IMR-90 (cell line): ENCODE measurements around the gene AHSA1. TPM values are rescaled to one million over a fixed set of nuclear protein-coding genes. Genes with fewer than 3 reads are reported as not detected.

Experiments used
- ATAC-seq: fragments of 200-7000 bp; cut with Tn5 transposase; 2 replicates; pipeline ENCODE4 v1.9.1; 2020; ENCODE audit warnings: low read depth, mild to moderate bottlenecking, moderate library complexity
- BruUV-seq: library from RNA; stranded (reverse); fragments of 400-500 nt; replicated peaks from 2 replicates; lab custom pipeline; 2021; lab: Mats Ljungman, UMichigan
- CTCF ChIA-PET: fragments of 300-600 bp; formaldehyde crosslinking; extraction: SDS; loops from one replicate; lab custom pipeline; 2021; ENCODE audit warnings: antibody characterized with exemption; lab: Yijun Ruan, JAX
- POLR2A ChIA-PET: fragments of 300-600 bp; sonication (Branson Sonifier 250); formaldehyde crosslinking; loops from one replicate; lab custom pipeline; 2022; ENCODE audit warnings: antibody characterized with exemption; ENCODE audit not compliant: unreplicated experiment; lab: Charles Lee
- DNase-seq: peaks from one replicate; pipeline ENCODE4 v3.0.0; 2013
- H2AFZ ChIP-seq: replicated peaks from 2 replicates; pipeline ENCODE3; 2013; ENCODE audit warnings: low read length, mild to moderate bottlenecking; ENCODE audit not compliant: poor library complexity
- H2AK5ac ChIP-seq: 2 replicates; pipeline ENCODE4 v1.6.1; 2013; ENCODE audit warnings: low read depth, low read length, inconsistent platforms
- H2AK9ac ChIP-seq: replicated peaks from 2 replicates; pipeline ENCODE3; 2013; ENCODE audit warnings: mild to moderate bottlenecking, low read depth, low read length, moderate library complexity; ENCODE audit not compliant: poor library complexity
- H2BK120ac ChIP-seq: 2 replicates; pipeline ENCODE4 v1.6.1; 2013; ENCODE audit warnings: low read depth, low read length, inconsistent platforms
- H2BK15ac ChIP-seq: 3 replicates; pipeline ENCODE4 v1.6.1; 2013; ENCODE audit warnings: low read depth, low read length, inconsistent platforms
- H2BK20ac ChIP-seq: 2 replicates; pipeline ENCODE4 v1.6.1; 2013; ENCODE audit warnings: low read depth, mild to moderate bottlenecking, inconsistent platforms, low read length, moderate library complexity
- H2BK5ac ChIP-seq: 2 replicates; pipeline ENCODE4 v1.6.1; 2013; ENCODE audit warnings: mild to moderate bottlenecking, low read depth, low read length, inconsistent platforms; ENCODE audit not compliant: poor library complexity, severe bottlenecking
- H3K14ac ChIP-seq: replicated peaks from 2 replicates; pipeline ENCODE4 v1.6.1; 2013; ENCODE audit warnings: low read depth, low read length, inconsistent platforms
- H3K18ac ChIP-seq: 2 replicates; pipeline ENCODE4 v1.6.1; 2013; ENCODE audit warnings: low read depth, low read length, control low read depth
- H3K23ac ChIP-seq: 2 replicates; pipeline ENCODE4 v1.6.1; 2013; ENCODE audit warnings: low read depth, low read length, inconsistent platforms
- H3K27ac ChIP-seq: 2 replicates; pipeline ENCODE4 v1.5.1; 2013; ENCODE audit warnings: mild to moderate bottlenecking, control low read depth, low read length; ENCODE audit not compliant: insufficient read depth
- H3K27me3 ChIP-seq: 2 replicates; pipeline ENCODE4 v1.6.1; 2013; ENCODE audit warnings: low read length; ENCODE audit not compliant: control insufficient read depth, insufficient read depth
- H3K36me3 ChIP-seq: 2 replicates; pipeline ENCODE4 v1.6.1; 2013; ENCODE audit warnings: low read length, mixed read lengths; ENCODE audit not compliant: control insufficient read depth, insufficient read depth
- H3K4ac ChIP-seq: 2 replicates; pipeline ENCODE4 v1.6.1; 2013; ENCODE audit warnings: low read depth, low read length, inconsistent platforms
- H3K4me1 ChIP-seq: 2 replicates; pipeline ENCODE4 v1.6.1; 2013; ENCODE audit warnings: low read length, mixed read lengths; ENCODE audit not compliant: control insufficient read depth, insufficient read depth
- H3K4me2 ChIP-seq: 2 replicates; pipeline ENCODE4 v1.6.1; 2013; ENCODE audit warnings: low read depth, mild to moderate bottlenecking, control low read depth, low read length, moderate library complexity
- H3K4me3 ChIP-seq: 2 replicates; pipeline ENCODE4 v1.5.1; 2013; ENCODE audit warnings: low read depth, mild to moderate bottlenecking, control low read depth, low read length, moderate library complexity; ENCODE audit not compliant: insufficient read depth
- H3K56ac ChIP-seq: 2 replicates; pipeline ENCODE4 v1.6.1; 2013; ENCODE audit warnings: low read length, inconsistent platforms; ENCODE audit not compliant: insufficient read depth; ENCODE audit errors: extremely low read depth
- H3K79me1 ChIP-seq, 2 experiments: 2 replicates each; pipeline ENCODE4 v1.6.1; 2013; ENCODE audit warnings: low read length in 2 of 2, inconsistent platforms in 1 of 2, low read depth in 1 of 2
- H3K9ac ChIP-seq: 2 replicates; pipeline ENCODE4 v1.6.1; 2013; ENCODE audit warnings: low read depth, low read length, control low read depth
- H3K9me1 ChIP-seq: 2 replicates; pipeline ENCODE4 v1.6.1; 2013; ENCODE audit warnings: low read length, inconsistent platforms; ENCODE audit not compliant: insufficient read depth
- H3K9me3 ChIP-seq: 2 replicates; pipeline ENCODE4 v1.6.1; 2013; ENCODE audit warnings: low read length; ENCODE audit not compliant: control insufficient read depth, insufficient read depth
- H4K20me1 ChIP-seq: 2 replicates; pipeline ENCODE4 v1.6.1; 2013; ENCODE audit warnings: low read length, inconsistent platforms; ENCODE audit not compliant: insufficient read depth
- H4K5ac ChIP-seq: 2 replicates; pipeline ENCODE4 v1.6.1; 2013; ENCODE audit warnings: mild to moderate bottlenecking, low read depth, low read length, control low read depth
- H4K8ac ChIP-seq, 2 experiments: 2 replicates each; pipeline ENCODE4 v1.6.1; 2013; ENCODE audit warnings: low read depth in 2 of 2, low read length in 2 of 2, control low read depth in 1 of 2, inconsistent platforms in 1 of 2
- H4K91ac ChIP-seq: 2 replicates; pipeline ENCODE4 v1.6.1; 2013; ENCODE audit warnings: low read depth, low read length, inconsistent platforms; ENCODE audit not compliant: insufficient read depth
- BHLHE40 ChIP-seq: fragments of 150-350 bp; IDR thresholded peaks from 2 replicates; pipeline ENCODE4 v1.6.1; 2016; ENCODE audit warnings: mild to moderate bottlenecking, low read depth, low read length
- CEBPB ChIP-seq: IDR thresholded peaks from 2 replicates; pipeline ENCODE4 v1.6.1; 2012; ENCODE audit warnings: low read depth, low read length, improper control_type of control experiment
- MXI1 ChIP-seq: IDR thresholded peaks from 2 replicates; pipeline ENCODE4 v1.6.1; 2012; ENCODE audit warnings: low read depth, mild to moderate bottlenecking, low read length, moderate library complexity, borderline replicate concordance
- NFE2L2 ChIP-seq: fragments of 150-350 bp; IDR thresholded peaks from 2 replicates; pipeline ENCODE4 v1.6.1; 2016; ENCODE audit warnings: low read depth, mild to moderate bottlenecking, low read length
- POLR2A ChIP-seq: IDR thresholded peaks from 2 replicates; pipeline ENCODE4 v1.6.1; 2012; ENCODE audit warnings: mild to moderate bottlenecking, low read depth, low read length
- SMC3 ChIP-seq: fragments of 150-350 bp; IDR thresholded peaks from 2 replicates; pipeline ENCODE4 v1.6.1; 2016; ENCODE audit warnings: low read depth, mild to moderate bottlenecking, antibody characterized with exemption, low read length, moderate library complexity
- WGBS, 2 experiments: methylation state at CpG; one replicate each; pipeline versions ENCODE4 v1.1.5 to v1.1.7; 2013; ENCODE audit warnings: missing lambda C conversion rate in 2 of 2; ENCODE audit not compliant: insufficient read length in 1 of 2; ENCODE audit errors: extremely low coverage in 2 of 2; 5-methylcytosine and 5-hydroxymethylcytosine counted together
- dilution Hi-C: fragments of 300-500 bp; cut with HindIII; formaldehyde crosslinking; loops from one replicate; pipeline ENCODE4 v1.14.3; 2018; ENCODE audit warnings: low sequenced_read_pairs; ENCODE audit not compliant: unreplicated experiment
- in situ Hi-C: fragments of 300-500 bp; cut with MboI; formaldehyde crosslinking; loops from 3 replicates; pipeline ENCODE4 v1.14.3; 2019; ENCODE audit warnings: low sequenced_read_pairs, inconsistent platforms, mixed read lengths
- intact Hi-C: fragments of 100-400 bp; cut with micrococcal nuclease; formaldehyde crosslinking; loops from 2 replicates; pipeline ENCODE4 v1.10.0; 2022
- polyA plus RNA-seq, 3 experiments: library from polyadenylated mRNA; depleted of rRNA; stranded (reverse); fragments of >200 nt; gene quantifications; 2 replicates each; pipeline ENCODE4 v1.2.3, GENCODE V29; 2012; ENCODE audit warnings: low replicate concordance in 1 of 3
- total RNA-seq: library from RNA; depleted of rRNA; stranded (reverse); fragments of >200 nt; gene quantifications from 2 replicates; pipeline ENCODE4 v1.2.3, GENCODE V29; 2012
- TF ChIP-seq, protein P1 (sequence below): conservative IDR thresholded peaks from 2 replicates; pipeline ENCODE4 v1.5.1; 2012; ENCODE audit warnings: mild to moderate bottlenecking, low read depth, low read length, improper control_type of control experiment

Gene AHSA1
- total and polyA plus RNA-seq, 2 of the 4 experiments (the other 2 are of a cell fraction), result 166 to 252 TPM

DNA sequence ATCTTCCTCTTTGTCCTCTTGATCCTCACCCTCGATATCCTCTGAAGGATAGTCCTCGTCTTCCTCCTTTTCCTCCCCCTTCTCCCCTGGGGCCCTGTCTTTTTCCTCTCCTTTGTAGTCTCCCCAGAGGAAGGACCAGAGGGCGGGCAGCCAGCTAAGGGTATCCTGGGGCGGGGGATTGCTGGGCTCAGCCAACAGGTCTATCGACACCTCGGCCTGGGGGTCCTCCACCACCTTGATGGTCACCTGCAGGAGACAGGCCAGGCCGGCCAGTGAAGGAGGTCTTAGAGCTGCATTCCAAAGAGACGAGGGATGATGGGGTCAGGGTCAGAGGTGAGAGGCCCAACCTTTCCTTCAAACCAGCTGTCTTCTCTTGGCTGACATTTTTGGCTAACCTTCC lies 24.5 kb downstream of the AHSA1 start:
- H3K27ac ChIP-seq, result no peak overlapping the region
- H2AK9ac ChIP-seq, result no peak overlapping the region
- H2AFZ ChIP-seq, result no peak overlapping the region
- H4K8ac ChIP-seq, result no peak overlapping the region
- H3K9ac ChIP-seq, result no peak overlapping the region
- H3K23ac ChIP-seq, result no peak overlapping the region
- intact Hi-C loops (no loop called here), dilution Hi-C loops (no loop called here), in situ Hi-C loops (no loop called here)
- no peak for DNase-seq
- no TSS peak for BruUV-seq
- no peak overlapping the region for H3K56ac ChIP-seq
- no peak overlapping the region for H2AK5ac ChIP-seq
- CTCF ChIA-PET, result interaction anchor here (0.7 kb wide), 1 partner anchor 12 kb away, joined by 3 read pairs; no protein-coding TSS in a partner anchor
- ATAC-seq, result no peak
- no peaks in the 10 kb centered on the region for H3K79me1 ChIP-seq
- no peaks in the 10 kb centered on the region for H4K20me1 ChIP-seq
- WGBS, 2 experiments, result no CpG with 5 or more reads among the region's 8 CpGs
- no peak overlapping the region for H3K14ac ChIP-seq
- H4K91ac ChIP-seq, result no peak overlapping the region
- no peaks in the 10 kb centered on the region for H3K36me3 ChIP-seq
- POLR2A ChIA-PET, result no interaction called here
- no peak overlapping the region for H3K18ac ChIP-seq
- no peaks in the 10 kb centered on the region for H3K9me3 ChIP-seq
- no peak overlapping the region for H2BK20ac ChIP-seq
- no peak overlapping the region for H3K4me2 ChIP-seq
- H3K9me1 ChIP-seq, result peaks cover 3% of the 10 kb centered on the region; the same call in 1 of the 2 replicates
- TF ChIP-seq SMC3 (no peak), BHLHE40 (no peak), CEBPB (no peak), MXI1 (no peak), NFE2L2 (no peak), POLR2A (no peak)
- TF ChIP-seq, protein P1, sequence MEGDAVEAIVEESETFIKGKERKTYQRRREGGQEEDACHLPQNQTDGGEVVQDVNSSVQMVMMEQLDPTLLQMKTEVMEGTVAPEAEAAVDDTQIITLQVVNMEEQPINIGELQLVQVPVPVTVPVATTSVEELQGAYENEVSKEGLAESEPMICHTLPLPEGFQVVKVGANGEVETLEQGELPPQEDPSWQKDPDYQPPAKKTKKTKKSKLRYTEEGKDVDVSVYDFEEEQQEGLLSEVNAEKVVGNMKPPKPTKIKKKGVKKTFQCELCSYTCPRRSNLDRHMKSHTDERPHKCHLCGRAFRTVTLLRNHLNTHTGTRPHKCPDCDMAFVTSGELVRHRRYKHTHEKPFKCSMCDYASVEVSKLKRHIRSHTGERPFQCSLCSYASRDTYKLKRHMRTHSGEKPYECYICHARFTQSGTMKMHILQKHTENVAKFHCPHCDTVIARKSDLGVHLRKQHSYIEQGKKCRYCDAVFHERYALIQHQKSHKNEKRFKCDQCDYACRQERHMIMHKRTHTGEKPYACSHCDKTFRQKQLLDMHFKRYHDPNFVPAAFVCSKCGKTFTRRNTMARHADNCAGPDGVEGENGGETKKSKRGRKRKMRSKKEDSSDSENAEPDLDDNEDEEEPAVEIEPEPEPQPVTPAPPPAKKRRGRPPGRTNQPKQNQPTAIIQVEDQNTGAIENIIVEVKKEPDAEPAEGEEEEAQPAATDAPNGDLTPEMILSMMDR, result no peak
- H3K4me3 ChIP-seq, result no peak overlapping the region
- H3K27me3 ChIP-seq, result peaks cover 4% of the 10 kb centered on the region; the same call in 1 of the 2 replicates
- H3K4ac ChIP-seq, result no peak overlapping the region
- no peaks in the 10 kb centered on the region for H3K4me1 ChIP-seq
- no peak overlapping the region for H2BK15ac ChIP-seq
- H2BK120ac ChIP-seq, result no peak overlapping the region; the same call in 1 of the 2 replicates
- H2BK5ac ChIP-seq, result no peak overlapping the region
- H4K5ac ChIP-seq, result no peak overlapping the region
